T47D (cell line): ENCODE data around the gene ASAP2.

Experiments used
- DNase-seq, 2 experiments: peaks; one replicate each; pipeline versions ENCODE4 v3.0.0 to v3.0.0-alpha.2; 2011 to 2012; ENCODE audit warnings: low read depth in 1 of 2, low spot score in 1 of 2
- JUND ChIP-seq: IDR thresholded peaks from 2 replicates; pipeline ENCODE4 v1.6.1; 2012; ENCODE audit warnings: low read depth
- in situ Hi-C: cut with HindIII; loops from 2 replicates; pipeline ENCODE4 v1.10.0; 2016; ENCODE audit warnings: low sequenced_read_pairs, low pct_unique_long_range_greater_than_20kb

The ASAP2 gene

DNA sequence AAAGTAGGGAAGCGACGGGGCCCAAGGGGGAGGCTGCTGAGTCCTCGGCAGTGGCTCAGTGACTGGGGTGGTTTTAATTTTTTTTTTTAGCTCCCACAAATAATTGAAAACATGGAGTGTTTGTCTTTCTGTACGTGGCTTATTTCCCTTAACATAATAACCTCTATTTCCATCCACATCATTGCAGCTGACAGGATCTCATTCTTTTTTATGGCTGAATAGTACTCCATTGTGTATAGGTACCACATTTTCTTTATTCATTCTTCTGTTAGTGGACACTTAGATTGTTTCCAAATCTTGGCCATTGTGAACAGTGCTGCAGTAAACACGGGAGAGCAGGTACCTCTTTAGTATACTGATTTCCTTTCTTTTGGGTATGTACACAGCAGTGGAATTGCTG, 65.1 kb downstream of the ASAP2 start:
- TF ChIP-seq JUND, result no peak
- in situ Hi-C loops, result no loop called here
- no peak for DNase-seq

DNA sequence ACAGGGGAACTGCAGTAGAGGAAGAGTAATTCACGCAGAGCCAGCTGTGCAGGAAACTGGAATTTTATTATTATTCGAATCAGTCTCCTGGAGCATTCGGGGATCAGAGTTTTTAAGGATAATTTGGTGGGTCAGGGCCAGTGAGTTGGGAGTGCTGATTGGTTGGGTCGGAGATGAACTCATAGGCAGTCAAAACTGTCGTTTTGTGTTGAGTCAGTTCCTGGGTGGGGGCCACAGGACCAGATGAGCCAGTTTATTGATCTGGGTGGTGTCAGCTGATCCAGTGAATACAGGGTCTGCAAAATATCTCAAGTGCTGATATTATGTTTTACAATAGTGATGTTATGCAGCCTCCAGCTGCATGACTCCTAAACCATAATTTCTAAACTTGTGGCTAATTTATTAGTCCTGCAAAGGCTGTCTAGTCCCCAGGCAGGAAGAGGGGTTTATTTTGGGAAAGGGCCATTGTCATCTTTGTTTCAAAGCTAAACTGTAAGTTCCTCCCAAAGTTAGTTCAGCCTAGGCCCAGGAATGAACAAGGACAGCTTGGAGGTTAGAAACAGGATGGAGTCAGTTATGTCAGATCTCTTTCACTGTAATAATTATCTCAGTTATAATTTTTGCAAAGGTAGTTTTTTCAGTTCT, 67.0 kb downstream of the ASAP2 start:
- no peak for DNase-seq
- in situ Hi-C loops, result no loop called here
- no peak for TF ChIP-seq JUND

DNA sequence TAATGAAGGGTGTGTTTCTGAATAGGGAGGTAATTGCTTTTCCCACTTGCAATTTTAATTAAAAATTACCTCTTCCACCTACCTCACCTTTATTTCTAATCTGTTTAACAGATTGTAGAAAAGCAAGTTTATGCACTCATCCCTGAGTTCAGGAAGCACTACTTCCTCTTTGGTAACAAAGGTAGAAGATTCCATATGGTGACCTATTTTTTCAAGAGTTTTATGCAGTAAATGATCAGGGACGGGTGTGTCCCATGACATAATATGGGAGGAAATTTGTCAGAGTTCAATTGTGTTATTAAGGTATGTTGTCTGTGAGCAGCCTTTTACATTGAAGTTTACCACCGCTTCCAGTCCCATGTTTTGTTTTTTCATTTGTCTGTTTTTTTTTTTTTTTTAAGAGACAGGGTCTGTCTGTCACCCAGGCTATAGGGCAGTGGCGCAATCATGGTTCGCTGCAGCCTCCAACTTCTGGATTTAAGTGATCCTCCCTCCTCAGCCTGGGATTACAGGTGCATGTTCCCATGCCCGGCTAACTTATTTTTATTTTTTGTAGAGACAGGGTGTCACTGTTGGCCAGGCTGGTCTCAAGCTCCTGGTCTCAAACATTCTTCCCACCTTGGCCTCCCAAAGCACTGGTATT, 68.2 kb downstream of the ASAP2 start:
- no peak for TF ChIP-seq JUND
- no peak for DNase-seq
- in situ Hi-C loops, result no loop called here

DNA sequence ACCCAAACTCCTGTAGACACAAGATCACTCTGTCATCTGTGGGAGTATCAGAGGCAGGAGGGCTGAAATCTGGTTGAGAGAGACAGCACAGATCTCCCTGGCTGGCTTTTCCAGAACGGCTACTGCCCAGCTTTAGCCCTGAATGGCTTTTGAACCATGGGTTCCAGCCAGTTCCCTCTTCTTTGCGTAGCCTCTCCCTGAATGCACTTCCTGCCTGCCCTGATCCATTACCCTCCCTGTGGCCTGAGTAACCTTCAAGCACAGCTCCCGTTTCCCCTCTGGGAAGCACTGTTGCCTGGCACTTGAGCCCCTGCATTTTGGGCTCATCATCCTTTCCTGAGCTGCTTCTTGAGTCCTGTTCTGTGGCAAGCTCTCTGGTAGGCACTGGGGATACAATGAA, 68.8 kb downstream of the ASAP2 start:
- in situ Hi-C loops, result no loop called here
- TF ChIP-seq JUND, result no peak
- no peak for DNase-seq

DNA sequence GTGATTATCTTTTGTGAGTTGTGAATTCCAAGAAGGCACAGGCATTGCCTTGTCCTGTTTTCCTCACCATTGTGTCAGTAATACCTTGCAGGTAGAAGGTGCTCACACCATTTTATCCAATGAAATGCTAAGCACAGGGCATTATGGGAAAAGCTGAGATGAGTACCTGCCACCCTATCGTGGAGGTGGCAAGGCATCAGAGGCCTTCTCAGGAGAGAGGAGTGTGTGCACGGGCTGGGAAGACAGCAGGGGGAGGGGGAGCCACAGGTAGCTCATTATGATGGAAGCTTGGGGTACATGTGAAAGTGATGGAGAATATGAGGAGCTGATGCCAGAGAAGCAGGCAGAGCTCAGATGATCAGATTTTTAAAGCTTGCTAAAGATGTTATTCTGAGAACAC, 69.5 kb downstream of the ASAP2 start:
- DNase-seq, result no peak
- no peak for TF ChIP-seq JUND
- in situ Hi-C loops, result no loop called here

DNA sequence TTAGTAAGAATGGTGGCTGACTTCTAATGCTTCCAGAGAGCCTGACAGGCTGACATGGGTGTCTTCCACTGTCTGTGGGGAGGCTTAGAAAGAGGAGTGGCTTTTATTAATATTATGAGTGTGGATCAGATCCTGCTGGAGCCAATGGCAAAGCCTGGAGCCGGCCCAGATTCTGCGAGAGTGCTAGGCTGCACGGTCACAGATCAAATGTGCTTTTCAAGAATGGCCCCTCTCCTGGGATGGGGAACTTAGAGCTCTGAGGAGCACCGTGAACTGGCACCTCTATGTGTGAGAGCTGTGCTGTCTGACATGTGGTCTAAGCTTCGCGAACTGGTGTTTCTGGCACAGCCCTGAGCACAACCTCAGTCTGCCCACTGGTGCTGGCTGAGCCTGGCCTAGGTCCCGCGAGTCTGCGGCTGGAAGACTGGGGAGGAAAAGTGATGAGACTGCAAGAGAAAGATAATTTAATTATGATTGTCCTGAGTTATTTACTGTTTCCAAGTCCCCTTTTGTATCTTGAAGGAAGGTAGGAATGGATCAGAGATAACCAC, 70.4 kb downstream of the ASAP2 start:
- in situ Hi-C loops, result no loop called here
- TF ChIP-seq JUND, result no peak
- no peak for DNase-seq

DNA sequence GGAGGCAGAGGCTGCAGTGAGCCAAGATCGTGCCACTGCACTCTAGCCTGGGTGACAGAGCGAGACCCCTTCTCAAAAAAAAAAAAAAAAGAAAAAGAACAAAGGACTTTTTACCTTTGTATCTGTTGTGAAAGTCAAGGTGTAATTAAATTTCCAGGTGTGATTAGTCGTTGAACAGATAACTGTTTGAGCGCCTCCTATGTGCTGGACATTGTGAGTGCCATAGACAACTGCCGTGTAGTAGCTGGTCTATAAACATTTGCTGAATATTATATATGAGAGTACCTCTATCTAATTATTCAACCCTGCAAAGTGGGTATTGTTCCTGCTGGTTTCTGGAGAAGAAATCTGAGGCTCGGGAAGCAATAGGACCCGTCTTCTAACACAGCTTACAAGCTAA, 71.8 kb downstream of the ASAP2 start:
- in situ Hi-C loops, result no loop called here
- no peak for DNase-seq
- no peak for TF ChIP-seq JUND

DNA sequence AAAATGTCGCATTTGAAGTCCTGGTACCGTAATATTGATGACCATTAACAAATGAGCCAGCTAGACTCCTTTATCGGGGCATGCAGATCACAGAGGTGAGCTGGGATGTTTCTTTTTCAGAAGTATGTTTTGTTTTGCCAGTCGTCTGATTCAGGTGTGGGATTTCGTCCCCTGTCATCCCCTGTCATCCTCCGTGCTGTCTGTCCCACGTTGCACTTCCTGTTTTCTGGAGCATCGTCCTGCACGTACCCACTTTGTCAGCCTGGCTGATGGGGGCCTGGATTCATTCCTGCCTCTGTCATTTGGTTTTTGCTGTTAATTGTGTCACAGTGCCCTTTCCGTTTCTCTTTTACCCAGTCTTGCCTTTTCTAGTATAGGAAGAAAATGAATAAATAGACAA, 72.8 kb downstream of the ASAP2 start:
- in situ Hi-C loops, result no loop called here
- no peak for DNase-seq
- no peak for TF ChIP-seq JUND

DNA sequence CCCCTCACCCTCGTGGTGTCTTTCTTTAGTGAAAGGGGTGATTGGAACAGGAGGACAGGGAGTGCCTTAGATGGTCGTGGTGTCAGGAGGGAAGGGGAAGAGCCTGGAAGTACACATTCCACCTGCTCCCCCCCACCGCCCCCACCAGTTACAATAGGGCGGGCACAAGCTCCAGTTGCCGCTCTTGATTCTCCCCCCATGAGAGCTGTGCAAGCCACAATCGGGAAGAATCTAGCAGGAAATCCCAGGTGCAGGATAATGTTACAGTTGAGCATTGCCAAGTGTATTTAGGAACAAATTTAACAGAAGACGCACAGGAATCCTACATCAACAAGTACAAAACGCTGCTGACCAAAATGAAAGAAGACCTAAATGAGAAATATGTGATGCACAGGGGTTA, 73.6 kb downstream of the ASAP2 start:
- TF ChIP-seq JUND, result no peak
- in situ Hi-C loops, result no loop called here
- no peak for DNase-seq

DNA sequence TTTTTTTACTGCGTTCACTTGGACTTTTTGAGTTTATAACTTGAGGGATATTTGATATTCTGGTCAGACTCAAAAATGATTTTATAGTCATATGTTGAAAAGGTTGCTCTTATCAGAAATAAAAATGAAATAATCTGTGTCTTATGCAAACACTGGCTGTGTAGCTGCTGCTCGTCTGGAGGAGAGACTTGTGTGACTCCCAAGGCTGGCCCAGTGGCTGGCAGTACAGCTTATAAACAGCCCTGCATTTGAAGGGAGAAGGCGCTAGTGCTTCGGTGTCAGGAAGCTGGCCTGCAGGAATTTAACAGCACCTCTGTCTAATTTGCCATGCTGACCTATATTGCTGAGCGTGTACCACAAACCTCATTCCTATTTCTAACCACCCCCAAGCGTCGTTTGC, 74.5 kb downstream of the ASAP2 start:
- in situ Hi-C loops, result no loop called here
- TF ChIP-seq JUND, result no peak
- no peak for DNase-seq

DNA sequence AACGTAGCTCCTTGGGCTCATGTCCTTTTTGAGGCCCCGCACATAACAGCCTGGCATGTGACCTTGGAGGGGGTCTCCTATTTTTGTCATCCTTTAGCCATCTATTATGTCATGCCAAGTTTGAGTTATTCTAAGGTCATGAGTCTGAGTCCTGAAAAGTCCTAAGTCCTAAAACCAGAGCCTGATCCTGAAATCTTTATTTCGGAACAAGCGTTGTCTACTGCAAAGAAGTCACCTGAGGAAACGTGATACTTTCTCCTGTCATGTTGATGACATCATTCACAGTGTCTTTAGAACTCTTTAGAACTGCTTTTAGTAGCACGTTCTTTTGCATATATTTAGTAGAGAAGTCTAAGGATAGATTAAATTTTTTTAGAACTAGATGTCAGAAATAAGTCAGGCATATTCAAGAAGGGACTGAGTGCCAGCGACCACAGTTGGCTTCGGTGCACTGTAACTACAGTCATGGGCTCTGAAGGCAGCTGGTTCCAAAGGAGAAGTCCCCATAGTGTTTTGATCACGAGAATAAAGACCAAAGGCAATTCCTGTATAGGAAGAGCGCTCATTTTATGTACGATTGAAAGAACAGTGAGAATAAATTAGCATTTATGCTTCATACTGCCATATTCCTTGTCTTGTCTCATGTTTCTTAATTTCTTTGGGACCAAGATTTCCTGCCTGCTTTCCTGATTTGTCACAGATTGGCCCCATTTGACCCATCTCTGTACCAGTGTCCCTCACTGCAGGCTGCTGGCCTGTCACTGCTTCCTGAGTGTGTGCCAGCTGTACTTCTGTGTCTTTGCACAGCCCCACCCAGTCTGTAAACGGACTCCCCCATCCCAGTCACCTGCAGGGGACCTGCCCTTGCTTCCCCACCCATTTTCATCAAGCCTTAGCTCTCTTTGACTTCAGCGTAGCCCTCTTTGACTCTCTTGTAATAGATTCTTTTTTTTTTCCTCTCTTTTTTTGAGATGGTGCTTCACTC, 75.8 kb downstream of the ASAP2 start:
- in situ Hi-C loops, result no loop called here
- TF ChIP-seq JUND, result no peak

DNA sequence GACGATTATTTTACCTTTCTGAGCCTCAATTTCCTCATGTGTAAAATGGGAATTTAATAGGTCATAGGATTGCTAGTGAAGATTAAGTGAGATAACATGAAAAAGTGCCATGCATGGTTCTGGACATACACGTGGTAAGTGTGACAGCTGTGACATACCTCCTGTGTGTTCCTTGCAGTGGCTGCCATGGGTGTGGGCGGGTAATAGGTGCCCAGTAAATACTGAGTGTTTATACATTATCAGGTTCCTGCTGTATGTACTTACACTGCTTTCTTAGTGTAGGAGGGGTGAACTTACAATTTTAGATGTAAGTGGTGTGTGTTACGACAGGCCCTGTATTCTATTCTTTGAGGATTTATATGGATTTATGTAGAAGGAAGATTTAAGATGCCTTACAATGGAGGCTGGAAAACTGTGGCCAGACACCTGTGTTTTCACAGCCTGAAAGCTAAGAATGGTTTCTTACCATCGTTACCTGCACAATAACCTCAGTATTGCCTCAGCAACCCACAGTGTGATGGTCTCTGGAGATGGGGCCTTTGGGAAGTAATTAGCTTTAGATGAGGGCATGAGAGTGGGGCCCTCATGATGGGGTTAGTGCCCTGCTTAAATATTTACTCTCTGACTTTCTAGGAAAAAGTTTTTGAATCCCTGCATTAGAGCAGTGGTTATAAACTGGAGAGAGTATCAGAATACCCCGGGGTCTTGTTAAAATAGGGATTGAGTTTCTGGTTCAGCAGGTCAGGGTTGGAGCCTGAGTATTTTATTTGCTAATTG, 78.1 kb downstream of the ASAP2 start:
- in situ Hi-C loops, result no loop called here
- no peak for TF ChIP-seq JUND
- no peak for DNase-seq

More for the DNA sequence above, 75.8 kb downstream of the ASAP2 start:
- no peak for DNase-seq
